ENCODE results near the gene LLPH.
A peak's percentile ranks its signal among the peaks of the same experiment; 100 is the strongest.

Gene LLPH

DNA sequence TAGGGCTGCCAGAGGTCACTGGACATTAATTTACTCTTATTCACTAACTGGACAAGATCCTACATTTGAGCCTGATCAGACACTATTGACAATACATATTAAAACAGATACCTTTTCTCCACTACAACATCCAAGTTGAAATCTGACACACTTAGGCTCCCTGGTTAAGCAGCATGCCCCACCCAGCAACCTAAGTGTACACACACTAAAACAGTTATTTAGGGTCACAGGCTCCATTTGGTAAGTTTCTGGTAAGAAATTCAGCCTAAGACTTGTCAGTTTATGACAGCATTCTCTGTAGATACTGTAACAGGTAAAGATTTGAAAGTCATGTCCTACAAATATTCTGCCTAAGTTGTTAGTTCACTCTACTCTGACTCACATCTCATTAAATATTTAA is 12.3 kb upstream of the LLPH start:
- DNase-seq (ENCODE audit: low read depth, low spot score), result no peak
- in situ Hi-C loops (cut with HindIII; ENCODE audit: low sequenced_read_pairs), result no loop called here

DNA sequence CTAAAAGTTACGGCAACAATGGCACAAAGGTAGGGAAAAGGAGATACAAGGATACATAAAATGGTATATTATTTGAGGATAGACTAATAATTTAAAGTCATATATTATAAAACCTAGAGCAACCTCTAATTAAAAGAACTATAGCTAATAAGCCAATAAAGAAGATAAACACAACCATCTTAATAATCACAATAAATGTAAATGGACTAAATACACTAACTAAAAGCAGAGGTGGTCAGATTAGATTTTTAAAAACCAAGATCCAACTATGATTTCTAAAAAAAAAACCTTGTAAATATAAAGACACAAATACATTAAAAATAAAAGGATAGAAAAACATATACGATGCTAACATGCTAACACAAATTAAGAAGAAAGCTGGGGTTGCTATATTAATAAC is 10.7 kb upstream of the LLPH start:
- DNase-seq (ENCODE audit: low read depth, low spot score), result no peak
- H3K4me3 ChIP-seq (ENCODE audit: low read depth, low read length), result no peak overlapping the region
- in situ Hi-C loops (cut with HindIII; ENCODE audit: low sequenced_read_pairs), result no loop called here
- TF ChIP-seq, protein P1, sequence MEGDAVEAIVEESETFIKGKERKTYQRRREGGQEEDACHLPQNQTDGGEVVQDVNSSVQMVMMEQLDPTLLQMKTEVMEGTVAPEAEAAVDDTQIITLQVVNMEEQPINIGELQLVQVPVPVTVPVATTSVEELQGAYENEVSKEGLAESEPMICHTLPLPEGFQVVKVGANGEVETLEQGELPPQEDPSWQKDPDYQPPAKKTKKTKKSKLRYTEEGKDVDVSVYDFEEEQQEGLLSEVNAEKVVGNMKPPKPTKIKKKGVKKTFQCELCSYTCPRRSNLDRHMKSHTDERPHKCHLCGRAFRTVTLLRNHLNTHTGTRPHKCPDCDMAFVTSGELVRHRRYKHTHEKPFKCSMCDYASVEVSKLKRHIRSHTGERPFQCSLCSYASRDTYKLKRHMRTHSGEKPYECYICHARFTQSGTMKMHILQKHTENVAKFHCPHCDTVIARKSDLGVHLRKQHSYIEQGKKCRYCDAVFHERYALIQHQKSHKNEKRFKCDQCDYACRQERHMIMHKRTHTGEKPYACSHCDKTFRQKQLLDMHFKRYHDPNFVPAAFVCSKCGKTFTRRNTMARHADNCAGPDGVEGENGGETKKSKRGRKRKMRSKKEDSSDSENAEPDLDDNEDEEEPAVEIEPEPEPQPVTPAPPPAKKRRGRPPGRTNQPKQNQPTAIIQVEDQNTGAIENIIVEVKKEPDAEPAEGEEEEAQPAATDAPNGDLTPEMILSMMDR (IDR thresholded peaks at IDR 0.05; ENCODE audit: low read depth, low read length), result no peak

More for the DNA sequence above, 12.3 kb upstream of the LLPH start:
- no peak overlapping the region for H3K4me3 ChIP-seq (ENCODE audit: low read depth, low read length)
- TF ChIP-seq, protein P1 (IDR thresholded peaks at IDR 0.05; ENCODE audit: low read depth, low read length), result no peak

DNA sequence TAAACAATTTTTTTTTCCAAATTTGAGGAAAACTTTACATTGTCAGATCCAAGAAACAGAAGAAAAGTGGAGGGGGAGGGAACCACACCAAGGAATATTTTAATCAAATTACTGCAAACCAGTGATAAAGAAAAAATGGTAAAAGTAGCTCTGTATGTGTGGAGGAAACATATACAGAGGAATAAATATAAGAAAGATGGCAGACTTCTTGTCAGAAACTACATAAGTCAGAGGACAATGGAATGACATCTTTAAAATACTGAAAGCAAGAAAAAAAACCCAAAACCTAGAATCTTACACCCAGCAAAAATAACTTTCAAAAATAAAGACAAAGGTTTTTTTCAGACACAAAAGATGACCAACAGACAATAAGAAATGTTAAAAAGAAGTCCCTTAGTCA is 10.2 kb upstream of the LLPH start:
- no peak for DNase-seq (ENCODE audit: low read depth, low spot score)
- H3K4me3 ChIP-seq (ENCODE audit: low read depth, low read length), result no peak overlapping the region
- TF ChIP-seq, protein P1 (IDR thresholded peaks at IDR 0.05; ENCODE audit: low read depth, low read length), result no peak
- in situ Hi-C loops (cut with HindIII; ENCODE audit: low sequenced_read_pairs), result no loop called here

DNA sequence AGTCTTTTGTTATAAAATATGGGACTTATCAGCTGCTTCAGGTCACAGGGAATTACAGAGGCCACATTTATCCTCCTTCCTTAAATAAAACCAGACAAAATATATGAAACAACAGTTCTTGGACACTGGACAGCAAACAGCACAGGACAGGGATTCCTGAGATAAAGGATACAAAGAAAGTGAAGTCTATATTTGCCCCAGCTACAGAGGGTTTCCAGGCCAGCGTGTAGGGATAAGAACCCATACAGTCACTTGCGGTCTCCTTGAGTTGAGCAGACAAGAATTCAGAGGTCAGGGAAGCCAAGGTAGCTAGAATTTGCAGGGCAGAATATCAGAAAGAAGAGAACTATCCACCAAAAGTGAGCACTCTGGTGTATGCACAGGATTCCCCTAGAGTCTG is 8.8 kb upstream of the LLPH start:
- in situ Hi-C loops (cut with HindIII; ENCODE audit: low sequenced_read_pairs), result no loop called here
- H3K4me3 ChIP-seq (ENCODE audit: low read depth, low read length), result no peak overlapping the region

DNA sequence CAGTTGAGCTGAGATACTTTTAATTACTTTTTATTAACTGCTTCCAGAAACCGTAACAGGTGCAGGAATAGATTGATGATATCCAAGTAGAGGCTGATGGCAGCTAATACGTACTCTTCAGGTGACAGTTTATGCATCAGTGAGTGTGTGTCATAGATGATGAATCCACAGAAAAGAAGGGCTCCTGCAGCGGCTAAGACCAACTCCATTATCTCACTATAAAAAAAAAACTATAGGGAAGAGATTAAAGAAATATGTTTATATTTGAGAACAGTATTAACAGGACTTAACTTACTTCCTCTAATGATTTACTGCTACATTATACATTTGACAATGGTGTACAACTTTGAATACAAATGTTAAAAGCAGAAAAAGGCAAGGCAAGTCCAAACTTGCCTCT is 7.4 kb upstream of the LLPH start:
- in situ Hi-C loops (cut with HindIII; ENCODE audit: low sequenced_read_pairs), result no loop called here
- TF ChIP-seq, protein P1 (IDR thresholded peaks at IDR 0.05; ENCODE audit: low read depth, low read length), result no peak
- no peak overlapping the region for H3K4me3 ChIP-seq (ENCODE audit: low read depth, low read length)
- DNase-seq (ENCODE audit: low read depth, low spot score), result no peak

More for the DNA sequence above, 8.8 kb upstream of the LLPH start:
- no peak for DNase-seq (ENCODE audit: low read depth, low spot score)
- TF ChIP-seq, protein P1 (IDR thresholded peaks at IDR 0.05; ENCODE audit: low read depth, low read length), result no peak

DNA sequence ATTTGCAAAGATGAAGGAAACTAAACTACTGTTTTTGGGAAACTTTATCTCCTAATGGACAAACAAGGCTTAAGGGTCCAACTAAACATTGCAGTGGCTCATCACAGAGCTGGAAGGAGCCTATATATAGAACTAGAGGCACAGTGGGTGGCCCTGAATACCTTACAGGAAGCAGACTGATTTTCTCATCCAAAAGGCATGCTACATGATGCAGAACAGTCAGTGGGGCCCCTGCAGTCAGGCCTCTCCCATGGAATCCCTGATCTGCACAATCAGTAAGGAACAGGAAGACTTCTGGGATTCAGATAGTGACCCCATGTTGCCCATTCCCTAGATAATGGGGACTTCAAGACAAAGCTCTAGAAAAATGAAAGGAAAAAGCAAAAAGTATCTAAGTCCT is 1.9 kb upstream of the LLPH start:
- in situ Hi-C loops (cut with HindIII; ENCODE audit: low sequenced_read_pairs), result no loop called here
- TF ChIP-seq, protein P1 (IDR thresholded peaks at IDR 0.05; ENCODE audit: low read depth, low read length), result no peak
- DNase-seq (ENCODE audit: low read depth, low spot score), result peak; percentile 80
- H3K4me3 ChIP-seq (ENCODE audit: low read depth, low read length), result no peak overlapping the region
